Activated CD4-positive, alpha-beta T cell treated with anti-CD3 and anti-CD28 coated beads, Interleukin-2, amount 10 ng/mL, durations not matched to agents 24 days and 14 days (primary cell): ENCODE data around the gene DAB1. TPM values are rescaled to one million over a fixed set of nuclear protein-coding genes. Genes with fewer than 3 reads are reported as not detected.

Source experiments
- DNase-seq: peaks from one replicate; pipeline ENCODE4 v3.0.0; 2022
- H3K27ac Mint-ChIP-seq: one replicate; pipeline ENCODE4 v1.8.0; 2022; ENCODE audit warnings: mild to moderate bottlenecking, mixed read lengths
- H3K27me3 Mint-ChIP-seq: one replicate; pipeline ENCODE4 v1.8.0; 2022; ENCODE audit warnings: mixed read lengths
- H3K36me3 Mint-ChIP-seq: one replicate; pipeline ENCODE4 v1.8.0; 2022; ENCODE audit warnings: low read depth, mild to moderate bottlenecking, mixed read lengths
- H3K4me1 Mint-ChIP-seq: one replicate; pipeline ENCODE4 v1.8.0; 2021; ENCODE audit warnings: mixed read lengths
- H3K4me3 Mint-ChIP-seq: one replicate; pipeline ENCODE4 v1.8.0; 2022; ENCODE audit warnings: mild to moderate bottlenecking, moderate library complexity, mixed read lengths
- H3K9me3 Mint-ChIP-seq: one replicate; pipeline ENCODE4 v1.8.0; 2021; ENCODE audit warnings: mixed read lengths
- intact Hi-C: fragments of 100-400 bp; cut with micrococcal nuclease; formaldehyde crosslinking; loops from one replicate; pipeline ENCODE4 v1.15.1; 2023
- total RNA-seq: library from RNA; stranded (reverse); gene quantifications from 2 replicates; pipeline ENCODE4 v1.2.3, GENCODE V29; 2022

Gene DAB1
- total RNA-seq, 1 donor from 2014 or later, result not detected

- intact Hi-C loops, result no loop called here
- no peak overlapping the region for H3K27ac Mint-ChIP-seq
- no peaks in the 10 kb centered on the region for H3K4me1 Mint-ChIP-seq
- H3K36me3 Mint-ChIP-seq, result no peaks in the 10 kb centered on the region
- H3K9me3 Mint-ChIP-seq, result no peaks in the 10 kb centered on the region
- H3K4me3 Mint-ChIP-seq, result no peak overlapping the region
- no peaks in the 10 kb centered on the region for H3K27me3 Mint-ChIP-seq
- no peak for DNase-seq
These were observed 304.8 kb downstream of the DAB1 start for GRCh38 chr1:57118948-57119603.

DNA sequence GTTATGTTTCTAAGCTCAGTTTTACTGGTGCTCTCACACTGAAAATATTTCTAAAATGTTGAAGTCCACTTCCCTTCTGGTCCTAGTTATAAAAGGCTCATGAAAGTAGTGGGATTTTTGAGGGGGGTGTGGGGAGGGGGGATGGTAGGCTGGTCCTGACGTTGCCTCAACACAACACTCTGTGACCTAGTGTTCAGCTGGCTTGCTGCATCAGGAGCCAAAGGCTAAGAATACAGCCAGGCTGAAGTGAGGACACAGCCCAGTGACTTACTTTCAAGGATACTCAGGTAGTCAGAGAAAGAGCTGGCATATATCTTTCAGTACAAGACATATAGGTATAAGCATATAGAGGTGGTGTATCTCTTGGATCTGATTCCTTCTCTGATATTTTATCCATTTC is 306.1 kb downstream of the DAB1 start:
- Mint-ChIP-seq H3K27me3 (no peaks in the 10 kb centered on the region), H3K27ac (no peak overlapping the region), H3K4me3 (no peak overlapping the region), H3K4me1 (no peaks in the 10 kb centered on the region), H3K36me3 (no peaks in the 10 kb centered on the region), H3K9me3 (no peaks in the 10 kb centered on the region)
- intact Hi-C loops, result no loop called here
- no peak for DNase-seq

DNA sequence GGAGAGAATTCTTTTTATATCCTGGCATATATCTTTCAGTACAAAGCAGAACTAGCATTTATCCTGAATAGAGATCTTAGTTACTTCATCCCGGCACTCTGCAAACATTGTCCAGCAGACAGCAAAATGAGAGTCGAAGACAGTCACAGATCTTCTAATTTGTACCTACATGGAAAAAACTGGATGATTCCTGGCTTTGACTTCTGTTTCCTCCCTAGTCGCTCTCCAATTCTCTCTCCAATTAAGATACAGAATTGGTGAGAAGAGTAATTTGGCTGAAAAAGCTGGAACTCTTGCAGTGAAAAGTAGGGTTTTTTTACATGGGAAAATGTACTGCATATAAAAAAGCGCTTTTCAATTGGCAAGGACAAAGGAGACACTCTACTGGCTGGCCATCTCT is 307.0 kb downstream of the DAB1 start:
- Mint-ChIP-seq H3K27ac (no peak overlapping the region), H3K4me3 (no peak overlapping the region), H3K36me3 (no peaks in the 10 kb centered on the region), H3K4me1 (no peaks in the 10 kb centered on the region), H3K9me3 (no peaks in the 10 kb centered on the region), H3K27me3 (no peaks in the 10 kb centered on the region)
- intact Hi-C loops, result no loop called here
- DNase-seq, result no peak

DNA sequence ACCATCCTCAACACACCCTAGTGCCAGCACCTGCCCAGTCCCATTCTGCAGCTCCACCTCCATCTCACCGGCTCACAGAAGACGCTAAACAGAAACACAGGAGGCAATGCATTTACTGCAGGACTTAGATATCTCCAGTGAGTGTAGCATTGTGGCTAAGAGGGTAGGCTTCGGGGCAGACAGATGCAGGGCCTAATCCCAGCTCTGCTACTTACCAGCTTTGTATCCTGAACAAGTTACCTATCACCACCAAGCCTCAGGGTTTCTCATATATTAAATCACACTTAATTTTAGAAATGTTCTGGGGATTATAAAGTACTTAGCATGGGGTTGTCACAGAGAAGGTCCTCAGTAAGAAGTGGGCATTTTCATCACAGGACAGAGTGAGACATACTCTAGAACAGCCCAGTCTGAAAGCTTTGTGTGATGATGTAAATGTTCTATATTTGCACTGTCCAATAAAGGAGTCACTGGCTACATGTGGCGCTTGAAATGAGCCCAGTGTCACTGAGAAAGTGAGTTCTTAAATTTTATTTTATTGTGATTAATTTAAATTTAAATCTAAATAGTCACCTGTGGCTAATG is 308.7 kb downstream of the DAB1 start:
- no peak overlapping the region for H3K4me3 Mint-ChIP-seq
- H3K27ac Mint-ChIP-seq, result no peak overlapping the region
- no peak for DNase-seq
- no peaks in the 10 kb centered on the region for H3K36me3 Mint-ChIP-seq
- no peaks in the 10 kb centered on the region for H3K4me1 Mint-ChIP-seq
- H3K9me3 Mint-ChIP-seq, result no peaks in the 10 kb centered on the region
- intact Hi-C loops, result no loop called here
- no peaks in the 10 kb centered on the region for H3K27me3 Mint-ChIP-seq

GRCh38 chr1:57112148-57112547 is 311.7 kb downstream of the DAB1 start:
- no peaks in the 10 kb centered on the region for H3K36me3 Mint-ChIP-seq
- DNase-seq, result no peak
- no peak overlapping the region for H3K27ac Mint-ChIP-seq
- no peak overlapping the region for H3K4me3 Mint-ChIP-seq
- H3K9me3 Mint-ChIP-seq, result no peaks in the 10 kb centered on the region
- no peaks in the 10 kb centered on the region for H3K4me1 Mint-ChIP-seq
- H3K27me3 Mint-ChIP-seq, result no peaks in the 10 kb centered on the region
- intact Hi-C loops, result no loop called here

DNA sequence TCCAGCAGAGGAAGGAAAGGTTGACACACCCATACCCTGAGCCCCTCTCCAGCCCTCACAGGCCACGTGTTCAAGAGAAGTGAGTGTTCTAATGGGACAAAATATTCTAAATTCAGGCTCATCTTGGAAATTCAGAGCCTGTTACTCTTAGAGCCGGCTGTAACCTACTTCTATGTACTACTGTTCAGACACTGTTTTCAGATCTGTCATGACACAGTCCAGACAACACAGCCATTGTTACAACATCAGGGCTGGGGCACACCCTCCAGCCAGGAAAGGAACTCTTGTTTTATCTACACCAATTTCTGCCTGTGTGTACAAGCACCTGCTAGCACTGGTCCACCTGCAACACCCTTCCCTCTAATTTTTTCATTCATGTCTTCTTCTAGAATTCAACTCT is 312.7 kb downstream of the DAB1 start:
- intact Hi-C loops, result no loop called here
- no peaks in the 10 kb centered on the region for H3K4me1 Mint-ChIP-seq
- no peaks in the 10 kb centered on the region for H3K9me3 Mint-ChIP-seq
- H3K4me3 Mint-ChIP-seq, result no peak overlapping the region
- H3K27ac Mint-ChIP-seq, result no peak overlapping the region
- no peaks in the 10 kb centered on the region for H3K27me3 Mint-ChIP-seq
- H3K36me3 Mint-ChIP-seq, result no peaks in the 10 kb centered on the region
- no peak for DNase-seq

GRCh38 chr1:57109883-57110282 is 314.0 kb downstream of the DAB1 start:
- H3K4me3 Mint-ChIP-seq, result no peak overlapping the region
- no peaks in the 10 kb centered on the region for H3K4me1 Mint-ChIP-seq
- no peak overlapping the region for H3K27ac Mint-ChIP-seq
- no peak for DNase-seq
- intact Hi-C loops, result no loop called here
- H3K9me3 Mint-ChIP-seq, result no peaks in the 10 kb centered on the region
- H3K27me3 Mint-ChIP-seq, result no peaks in the 10 kb centered on the region
- no peaks in the 10 kb centered on the region for H3K36me3 Mint-ChIP-seq

- Mint-ChIP-seq H3K27ac (no peak overlapping the region), H3K4me1 (no peaks in the 10 kb centered on the region), H3K36me3 (no peaks in the 10 kb centered on the region), H3K4me3 (no peak overlapping the region), H3K27me3 (no peaks in the 10 kb centered on the region), H3K9me3 (no peaks in the 10 kb centered on the region)
- intact Hi-C loops, result no loop called here
- DNase-seq, result no peak
These were observed 314.6 kb downstream of the DAB1 start for GRCh38 chr1:57109247-57109646.

- intact Hi-C loops, result no loop called here
- H3K4me1 Mint-ChIP-seq, result no peaks in the 10 kb centered on the region
- H3K27me3 Mint-ChIP-seq, result no peaks in the 10 kb centered on the region
- no peak for DNase-seq
- H3K27ac Mint-ChIP-seq, result no peak overlapping the region
- H3K36me3 Mint-ChIP-seq, result no peaks in the 10 kb centered on the region
- no peak overlapping the region for H3K4me3 Mint-ChIP-seq
- H3K9me3 Mint-ChIP-seq, result no peaks in the 10 kb centered on the region
These were observed 317.6 kb downstream of the DAB1 start for GRCh38 chr1:57106296-57106695.

- no peak for DNase-seq
- Mint-ChIP-seq H3K9me3 (no peaks in the 10 kb centered on the region), H3K4me3 (no peak overlapping the region), H3K36me3 (no peaks in the 10 kb centered on the region), H3K27me3 (no peaks in the 10 kb centered on the region), H3K4me1 (no peaks in the 10 kb centered on the region), H3K27ac (no peak overlapping the region)
- intact Hi-C loops, result no loop called here
These were observed 321.1 kb downstream of the DAB1 start for GRCh38 chr1:57102561-57103326.

- H3K4me1 Mint-ChIP-seq, result no peaks in the 10 kb centered on the region
- no peak overlapping the region for H3K27ac Mint-ChIP-seq
- H3K36me3 Mint-ChIP-seq, result no peaks in the 10 kb centered on the region
- H3K9me3 Mint-ChIP-seq, result no peaks in the 10 kb centered on the region
- DNase-seq, result no peak
- no peaks in the 10 kb centered on the region for H3K27me3 Mint-ChIP-seq
- H3K4me3 Mint-ChIP-seq, result no peak overlapping the region
- intact Hi-C loops, result no loop called here
These were observed 322.7 kb downstream of the DAB1 start for GRCh38 chr1:57101209-57101608.

DNA sequence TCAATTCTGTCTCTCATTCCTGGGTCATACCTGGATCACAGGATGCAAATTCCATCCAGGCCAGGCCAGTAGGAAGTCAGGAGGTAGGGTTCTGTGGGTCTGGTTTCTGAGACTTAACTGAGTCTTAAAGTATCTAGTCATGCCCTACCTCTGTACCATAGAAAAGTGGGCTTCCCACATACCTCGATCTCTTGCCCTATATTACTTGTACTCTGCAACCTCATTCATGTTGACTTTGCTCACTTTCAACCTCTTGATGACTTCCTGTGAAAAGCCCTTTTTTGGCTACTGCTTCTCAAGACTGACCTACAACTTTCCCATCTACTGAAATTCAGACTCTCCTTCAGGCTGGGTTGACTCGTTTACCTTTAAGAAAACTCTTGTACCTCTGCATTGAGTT is 329.1 kb downstream of the DAB1 start:
- no peak overlapping the region for H3K4me3 Mint-ChIP-seq
- no peak for DNase-seq
- intact Hi-C loops, result no loop called here
- no peak overlapping the region for H3K27ac Mint-ChIP-seq
- H3K9me3 Mint-ChIP-seq, result no peaks in the 10 kb centered on the region
- H3K36me3 Mint-ChIP-seq, result no peaks in the 10 kb centered on the region
- H3K4me1 Mint-ChIP-seq, result no peaks in the 10 kb centered on the region
- H3K27me3 Mint-ChIP-seq, result no peaks in the 10 kb centered on the region

DNA sequence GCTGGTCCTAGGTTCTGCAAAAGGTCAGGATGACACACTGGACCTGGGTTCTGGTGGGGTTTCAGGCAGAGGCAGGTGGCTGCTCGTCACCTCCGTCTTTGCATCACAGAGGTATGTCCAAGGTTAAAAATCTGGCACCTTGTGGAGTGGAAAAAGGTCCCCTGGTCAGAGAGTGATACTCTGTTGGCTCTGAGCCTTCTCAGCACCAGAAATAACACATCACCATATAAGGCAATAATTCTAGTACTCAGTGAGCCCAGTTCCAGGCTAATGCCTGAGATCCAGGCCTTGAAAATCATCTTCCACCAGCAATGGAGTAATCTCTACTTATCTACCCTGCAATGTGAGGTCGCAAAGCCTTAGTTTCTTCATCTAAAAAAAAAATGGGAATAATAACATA is 330.7 kb downstream of the DAB1 start:
- no peaks in the 10 kb centered on the region for H3K4me1 Mint-ChIP-seq
- intact Hi-C loops, result no loop called here
- H3K27ac Mint-ChIP-seq, result no peak overlapping the region
- no peak for DNase-seq
- no peaks in the 10 kb centered on the region for H3K9me3 Mint-ChIP-seq
- H3K27me3 Mint-ChIP-seq, result no peaks in the 10 kb centered on the region
- no peaks in the 10 kb centered on the region for H3K36me3 Mint-ChIP-seq
- H3K4me3 Mint-ChIP-seq, result no peak overlapping the region

DNA sequence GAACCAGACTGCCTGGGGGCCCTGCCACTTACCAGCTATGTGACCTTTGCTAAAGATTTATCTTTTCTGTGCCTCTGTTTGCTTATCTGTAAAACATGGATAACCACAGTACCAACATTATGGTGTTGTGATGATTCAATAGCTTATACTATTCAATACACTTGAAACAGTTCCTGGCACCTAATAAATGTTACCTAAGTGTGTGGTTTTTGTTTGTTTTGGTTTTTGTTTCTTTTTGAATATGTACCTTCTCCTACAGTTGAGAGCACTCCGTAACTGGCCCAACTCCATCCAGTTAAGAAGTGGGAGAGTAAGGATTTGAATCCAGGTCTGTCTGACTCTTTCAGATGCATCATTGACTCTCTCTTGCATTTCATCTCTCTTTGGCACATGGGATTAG is 332.2 kb downstream of the DAB1 start:
- Mint-ChIP-seq H3K27me3 (no peaks in the 10 kb centered on the region), H3K4me1 (no peaks in the 10 kb centered on the region), H3K9me3 (no peaks in the 10 kb centered on the region), H3K4me3 (no peak overlapping the region), H3K36me3 (no peaks in the 10 kb centered on the region), H3K27ac (no peak overlapping the region)
- no peak for DNase-seq
- intact Hi-C loops, result no loop called here
